Raji (cell line): ENCODE results near the gene CASQ1.

ENCODE experiments used
- POLR2A ChIP-seq: IDR thresholded peaks from 2 replicates; pipeline ENCODE4 v1.6.1; 2011; ENCODE audit warnings: low read depth, low read length, control low read depth; ENCODE audit not compliant: insufficient read depth

The CASQ1 gene

GRCh38 chr1:160187407-160187806 lies 3.0 kb upstream of the CASQ1 start:
- TF ChIP-seq POLR2A = no peak

GRCh38 chr1:160188341-160188740 lies 2.0 kb upstream of the CASQ1 start:
- no peak for TF ChIP-seq POLR2A

- TF ChIP-seq POLR2A = no peak
Observed at GRCh38 chr1:160191756-160192155, 1.4 kb downstream of the CASQ1 start.

- TF ChIP-seq POLR2A = no peak
Observed at GRCh38 chr1:160192234-160192633, 1.9 kb downstream of the CASQ1 start.

GRCh38 chr1:160193091-160193819 lies 2.9 kb downstream of the CASQ1 start:
- no peak for TF ChIP-seq POLR2A

- no peak for TF ChIP-seq POLR2A
Observed at GRCh38 chr1:160193832-160194736, 3.7 kb downstream of the CASQ1 start.

- TF ChIP-seq POLR2A = no peak
Observed at GRCh38 chr1:160194737-160195059, 4.3 kb downstream of the CASQ1 start.

- TF ChIP-seq POLR2A = no peak
Observed at GRCh38 chr1:160196143-160196542, 5.8 kb downstream of the CASQ1 start.

- no peak for TF ChIP-seq POLR2A
Observed at GRCh38 chr1:160197231-160197630, 6.9 kb downstream of the CASQ1 start.

- no peak for TF ChIP-seq POLR2A
Observed at GRCh38 chr1:160200786-160201185, 10.4 kb downstream of the CASQ1 start.

GRCh38 chr1:160204526-160205241 lies 14.3 kb downstream of the CASQ1 start:
- peak; percentile 61 for TF ChIP-seq POLR2A

- peak; percentile 56 for TF ChIP-seq POLR2A
Observed at GRCh38 chr1:160205242-160206035, 15.1 kb downstream of the CASQ1 start, which contains the start of gene PEA15. TSS of gene PEA15 (plus strand) at chr1:160205384. CDS start at chr1:160211545, 6,161 bp downstream.

- no peak for TF ChIP-seq POLR2A
Observed at GRCh38 chr1:160206036-160206389, 15.6 kb downstream of the CASQ1 start.

- TF ChIP-seq POLR2A = no peak
Observed at GRCh38 chr1:160206421-160207117, 16.2 kb downstream of the CASQ1 start.
